ENCODE results near the gene TERB1.

DNA sequence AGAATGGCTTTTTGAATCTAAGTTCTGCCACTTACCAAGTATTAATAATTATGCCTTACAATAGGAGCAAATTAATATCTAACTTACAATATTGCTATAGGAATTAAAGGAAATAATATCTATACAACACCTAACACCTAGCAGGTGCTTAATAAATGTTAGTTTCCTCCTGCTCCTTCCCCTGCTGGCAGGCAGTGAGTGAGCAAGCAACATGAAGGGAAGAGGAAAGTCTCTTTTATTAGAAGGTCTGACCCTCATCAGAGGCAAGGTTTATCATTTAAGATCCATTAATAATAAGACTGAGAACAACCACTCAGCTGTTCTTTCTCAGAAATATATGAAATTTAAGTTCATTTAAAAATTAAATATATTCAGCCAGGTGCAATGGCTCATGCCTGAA lies 43.3 kb downstream of the TERB1 start:
- TF ChIP-seq POLR2A (IDR thresholded peaks at IDR 0.05) (no peak), POLR2AphosphoS5 (IDR thresholded peaks at IDR 0.05) (no peak), EP300 (IDR thresholded peaks at IDR 0.05) (no peak)
- TF ChIP-seq, protein P1, sequence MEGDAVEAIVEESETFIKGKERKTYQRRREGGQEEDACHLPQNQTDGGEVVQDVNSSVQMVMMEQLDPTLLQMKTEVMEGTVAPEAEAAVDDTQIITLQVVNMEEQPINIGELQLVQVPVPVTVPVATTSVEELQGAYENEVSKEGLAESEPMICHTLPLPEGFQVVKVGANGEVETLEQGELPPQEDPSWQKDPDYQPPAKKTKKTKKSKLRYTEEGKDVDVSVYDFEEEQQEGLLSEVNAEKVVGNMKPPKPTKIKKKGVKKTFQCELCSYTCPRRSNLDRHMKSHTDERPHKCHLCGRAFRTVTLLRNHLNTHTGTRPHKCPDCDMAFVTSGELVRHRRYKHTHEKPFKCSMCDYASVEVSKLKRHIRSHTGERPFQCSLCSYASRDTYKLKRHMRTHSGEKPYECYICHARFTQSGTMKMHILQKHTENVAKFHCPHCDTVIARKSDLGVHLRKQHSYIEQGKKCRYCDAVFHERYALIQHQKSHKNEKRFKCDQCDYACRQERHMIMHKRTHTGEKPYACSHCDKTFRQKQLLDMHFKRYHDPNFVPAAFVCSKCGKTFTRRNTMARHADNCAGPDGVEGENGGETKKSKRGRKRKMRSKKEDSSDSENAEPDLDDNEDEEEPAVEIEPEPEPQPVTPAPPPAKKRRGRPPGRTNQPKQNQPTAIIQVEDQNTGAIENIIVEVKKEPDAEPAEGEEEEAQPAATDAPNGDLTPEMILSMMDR (IDR thresholded peaks at IDR 0.05), result no peak
